Esophagus muscularis mucosa (tissue), 4 donors: ENCODE results near the gene DDX23.

Experiments
- CTCF ChIP-seq, 3 experiments: fragments of 200-600 bp in 2 of 3; fragments of 450-650 bp in 1 of 3; sonication (generic) in 2 of 3; IDR thresholded peaks; one replicate each; pipeline ENCODE4 v1.5.1; 2017 to 2019; ENCODE audit warnings: antibody characterized with exemption in 3 of 3, mild to moderate bottlenecking in 2 of 3, moderate library complexity in 1 of 3
- EP300 ChIP-seq: sonication (generic); formaldehyde crosslinking; IDR thresholded peaks from one replicate; pipeline ENCODE4 v1.6.1; 2017; ENCODE audit warnings: antibody characterized with exemption
- POLR2A ChIP-seq: fragments of 450-650 bp; IDR thresholded peaks from one replicate; pipeline ENCODE4 v1.6.1; 2017; ENCODE audit warnings: antibody characterized with exemption, moderate library complexity, mild to moderate bottlenecking, low read depth
- POLR2AphosphoS5 ChIP-seq, 2 donors: sonication (generic); formaldehyde crosslinking; IDR thresholded peaks; one replicate each; pipeline ENCODE4 v1.6.1; 2017; ENCODE audit warnings: antibody characterized with exemption in 2 of 2

GRCh38 chr12:48819986-48820725 is 31.8 kb downstream of the DDX23 start:
- TF ChIP-seq CTCF (IDR thresholded peaks at IDR 0.05), result no peak
- TF ChIP-seq EP300, result no peak
- no peak for TF ChIP-seq POLR2A
- no peak for TF ChIP-seq POLR2AphosphoS5 (IDR thresholded peaks at IDR 0.05)
